Cardiac septum (tissue), 1 donor: ENCODE measurements around the gene CCDC122. TPM values are rescaled to one million over a fixed set of nuclear protein-coding genes. Genes with fewer than 3 reads are reported as not detected.

Source experiments
- DNase-seq: peaks from one replicate; pipeline ENCODE4 v3.0.0-alpha.2; 2020; ENCODE audit warnings: low spot score
- intact Hi-C: fragments of 100-400 bp; cut with DNase I; formaldehyde crosslinking; loops from one replicate; pipeline ENCODE4 v1.14.0; 2022
- long read RNA-seq: library from polyadenylated mRNA; unstranded; transcript quantifications from one replicate; pipeline ENCODE4 v2.0.0, GENCODE V29; 2021
- total RNA-seq: library from RNA; stranded (reverse); fragmentation: NEBNext Ultra II Directional; extraction: Animal tissue kit (Norgen Biotek cat#: 25700); gene quantifications from one replicate; pipeline ENCODE4 v1.2.1, GENCODE V29; 2021
- donor health status: DM: no; HTN: no; CAD: no.

CCDC122 gene
- 8.9 TPM for total RNA-seq
- long read RNA-seq, partial matches to known transcripts: 0 of 7 reads
- long read RNA-seq, other reads (novel, unspliced or antisense): 7 of 7 reads

DNA sequence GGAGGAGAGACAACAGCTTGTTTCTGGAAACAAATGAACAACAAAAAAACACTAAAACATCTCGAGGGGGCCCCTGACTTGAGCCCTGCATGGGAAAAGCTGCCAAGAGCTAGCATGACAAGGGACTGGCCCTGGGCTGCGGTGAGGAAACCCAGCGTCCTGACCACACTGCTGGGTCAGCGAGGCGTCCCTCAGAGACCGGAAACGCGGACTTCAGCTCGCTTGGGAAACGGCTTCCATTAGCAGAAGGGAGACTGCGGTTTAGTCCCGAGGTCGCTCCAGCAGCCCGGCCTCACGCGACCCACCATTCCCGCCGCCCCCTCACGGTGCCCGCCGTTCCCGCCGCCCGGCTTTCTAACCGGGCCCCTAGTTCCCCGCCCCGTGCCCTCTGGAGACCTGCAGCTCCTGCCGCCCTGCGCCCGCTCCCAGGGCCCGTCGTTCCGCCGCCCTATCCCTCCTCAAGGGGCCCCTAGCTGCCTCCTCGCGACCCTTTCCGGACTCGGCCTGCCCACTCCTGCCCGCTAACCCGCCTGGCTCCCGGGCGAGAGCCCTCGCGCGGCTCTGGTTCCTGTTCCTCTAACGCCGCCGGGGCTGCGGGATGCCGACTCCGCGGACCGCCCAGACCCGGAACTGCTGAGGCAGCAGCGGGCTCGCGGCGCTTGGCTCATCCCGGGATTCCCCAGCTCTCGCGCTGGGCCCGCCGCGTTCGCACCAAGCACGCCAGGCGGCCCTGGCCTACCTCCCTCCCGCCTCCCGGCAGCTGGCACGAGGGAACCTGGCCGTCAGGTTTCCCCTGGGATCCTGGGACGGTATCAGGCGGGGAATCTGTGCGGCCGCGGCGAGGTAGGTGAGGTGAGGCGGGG lies at the start of gene CCDC122:
CCDC122 (minus strand) TSS at position 849 of the 863 bp plus-strand sequence. CDS start 10,364 bp downstream, outside the sequence.
- intact Hi-C loops: loop anchor here (5.0 to 10.0 kb wide), 4 partner anchors 72 to 914 kb away; no protein-coding TSS in a partner anchor

DNA sequence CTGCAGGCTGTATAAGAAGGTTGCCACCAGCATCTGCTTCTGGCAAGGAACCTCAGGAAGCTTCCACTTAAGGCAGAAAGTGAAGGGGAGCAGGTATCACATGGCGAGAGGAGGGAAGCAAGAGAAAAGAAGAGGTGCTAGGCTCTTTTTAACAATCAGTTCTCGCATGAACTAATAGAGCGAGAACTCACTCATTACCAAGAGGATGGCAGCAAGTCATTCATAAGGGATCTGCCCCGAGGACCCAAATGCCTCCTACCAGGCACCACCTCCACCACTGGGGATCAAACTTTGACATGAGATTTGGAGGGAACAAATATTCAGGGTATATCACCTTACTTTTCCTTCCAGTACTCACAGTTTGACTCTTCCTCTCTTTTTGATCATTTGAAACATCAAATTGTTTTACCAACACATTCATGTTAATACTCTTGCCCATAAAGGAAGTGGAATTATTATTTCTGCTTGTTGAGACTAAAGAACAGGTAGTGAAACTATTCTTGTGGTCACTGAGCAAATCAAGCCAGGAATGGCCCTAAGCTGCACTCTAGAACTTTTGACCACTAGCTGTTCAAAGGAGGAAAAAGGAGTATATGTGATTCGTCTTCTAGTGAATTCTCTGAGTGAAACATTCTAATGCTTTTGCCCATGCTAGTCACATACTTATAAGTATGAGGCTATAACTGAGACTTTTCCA lies 45.2 kb upstream of the CCDC122 start:
- DNase-seq: no peak
- intact Hi-C loops: no loop called here

More for the DNA sequence above, at the start of gene CCDC122:
- DNase-seq: peak; percentile 93

DNA sequence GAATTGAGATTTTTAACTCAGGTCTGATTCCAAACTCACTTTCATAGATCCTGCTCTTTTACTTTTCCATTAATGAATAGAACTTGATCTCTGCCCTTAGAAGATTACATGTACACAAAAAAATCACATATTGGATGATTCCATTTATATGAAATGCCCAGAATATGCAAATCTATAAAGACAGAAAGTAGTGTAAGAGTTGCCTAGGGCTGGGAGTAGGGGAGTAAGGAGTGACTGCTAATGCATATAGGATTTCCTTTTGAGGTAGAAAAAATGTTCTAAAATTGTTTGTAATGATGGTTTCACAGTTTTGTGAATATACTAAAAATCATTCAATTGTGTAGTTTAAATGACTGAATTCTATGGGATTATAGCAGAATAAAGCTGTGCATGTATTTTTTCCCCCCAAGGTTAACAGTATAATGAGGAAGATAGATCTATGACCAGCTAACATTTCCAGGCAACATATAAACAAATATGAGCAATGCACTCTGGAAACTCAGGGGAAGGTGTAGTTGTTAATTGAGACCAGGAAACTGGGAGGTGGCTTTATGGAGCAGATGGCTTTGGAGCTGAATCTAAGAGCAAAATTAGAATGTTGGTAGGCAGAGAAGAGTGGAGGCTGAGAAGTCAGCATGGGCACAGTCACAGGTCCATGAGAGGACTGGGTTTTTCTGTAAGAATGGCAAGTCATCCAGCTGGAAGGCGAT lies 41.6 kb upstream of the CCDC122 start:
- intact Hi-C loops: no loop called here
- no peak for DNase-seq

DNA sequence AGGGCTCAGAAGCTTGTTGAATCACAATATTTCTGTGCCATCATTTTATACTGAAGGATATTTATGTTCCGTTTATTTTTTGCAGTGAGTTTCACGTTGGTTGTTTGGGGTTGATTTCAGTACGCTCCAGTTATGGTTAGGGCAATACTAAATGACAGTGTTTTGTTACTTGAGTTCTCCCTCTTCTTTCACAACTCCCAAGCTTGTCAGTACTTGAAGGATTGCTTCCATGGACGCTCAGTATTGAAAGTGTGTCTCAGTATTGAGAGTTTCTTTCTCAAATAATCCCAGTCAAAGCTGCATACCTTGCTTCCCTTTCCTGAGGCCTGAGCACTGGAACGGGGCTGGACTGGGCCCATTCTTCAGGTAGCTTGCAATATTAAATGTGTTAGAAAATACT lies 39.1 kb upstream of the CCDC122 start:
- intact Hi-C loops: loop anchor here (10.0 kb wide), 1 partner anchor 276 kb away; no protein-coding TSS in a partner anchor
- no peak for DNase-seq

DNA sequence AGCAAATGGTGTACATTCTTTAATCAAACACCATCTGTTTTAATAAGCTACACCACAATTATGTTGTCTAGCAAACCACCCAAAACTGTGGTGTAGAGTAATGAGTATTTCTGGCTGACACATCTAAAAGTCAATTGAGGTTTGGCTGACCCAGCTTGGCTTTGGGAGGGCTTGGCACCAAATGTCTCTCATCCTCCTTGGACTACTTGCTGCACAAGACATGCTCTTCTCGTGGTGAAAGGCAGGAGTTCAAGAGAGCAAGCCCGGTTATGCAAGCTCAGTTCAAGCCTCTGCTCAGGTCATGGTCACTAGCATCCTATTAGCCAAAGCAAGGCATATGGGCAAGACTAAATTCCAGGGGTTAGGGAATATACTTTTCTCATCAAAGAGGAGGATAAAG lies 37.3 kb upstream of the CCDC122 start:
- intact Hi-C loops: loop anchor here (10.0 kb wide), 1 partner anchor 278 kb away; no protein-coding TSS in a partner anchor
- DNase-seq: no peak

DNA sequence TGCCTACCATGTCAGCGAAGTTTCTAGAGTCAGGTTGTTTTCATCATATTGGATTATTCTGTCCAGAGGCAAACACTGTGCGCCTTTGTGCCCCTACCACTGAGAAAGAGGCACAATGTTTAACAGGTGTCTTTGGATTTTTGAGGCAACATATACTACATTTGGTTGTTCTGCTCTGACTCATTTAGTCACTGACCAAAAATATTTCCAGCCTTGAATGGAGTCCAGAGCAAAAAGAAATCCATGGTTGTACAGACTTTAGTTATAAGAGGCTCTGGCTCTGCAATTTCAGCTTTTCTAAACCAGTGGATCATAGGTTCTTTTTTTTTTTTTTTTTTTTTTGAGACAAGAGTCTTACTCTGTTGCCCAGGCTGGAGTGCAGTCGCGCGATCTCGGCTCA lies 35.9 kb upstream of the CCDC122 start:
- intact Hi-C loops: loop anchor here (10.0 kb wide), 1 partner anchor 279 kb away; no protein-coding TSS in a partner anchor
- no peak for DNase-seq

DNA sequence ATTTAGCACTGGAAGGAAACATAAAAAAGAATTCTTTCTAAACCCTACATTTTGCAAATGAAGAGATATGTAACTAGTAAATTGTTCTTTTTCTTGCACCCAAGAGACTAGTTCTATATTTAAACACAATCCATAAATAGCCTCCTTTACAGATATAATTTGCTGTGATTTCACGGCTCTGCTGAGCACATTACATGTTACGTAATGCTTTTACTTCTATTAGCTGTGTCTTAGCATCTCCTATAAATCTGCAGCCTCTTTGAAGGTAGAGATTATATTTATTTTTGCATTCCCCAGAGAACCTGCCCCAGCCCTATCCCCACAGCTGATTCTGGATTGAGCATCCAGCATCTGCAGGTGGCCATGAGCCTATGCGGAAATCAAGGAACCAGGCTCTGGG lies 32.3 kb upstream of the CCDC122 start:
- no peak for DNase-seq
- intact Hi-C loops: loop anchor here (10.0 kb wide), 1 partner anchor 283 kb away; no protein-coding TSS in a partner anchor

DNA sequence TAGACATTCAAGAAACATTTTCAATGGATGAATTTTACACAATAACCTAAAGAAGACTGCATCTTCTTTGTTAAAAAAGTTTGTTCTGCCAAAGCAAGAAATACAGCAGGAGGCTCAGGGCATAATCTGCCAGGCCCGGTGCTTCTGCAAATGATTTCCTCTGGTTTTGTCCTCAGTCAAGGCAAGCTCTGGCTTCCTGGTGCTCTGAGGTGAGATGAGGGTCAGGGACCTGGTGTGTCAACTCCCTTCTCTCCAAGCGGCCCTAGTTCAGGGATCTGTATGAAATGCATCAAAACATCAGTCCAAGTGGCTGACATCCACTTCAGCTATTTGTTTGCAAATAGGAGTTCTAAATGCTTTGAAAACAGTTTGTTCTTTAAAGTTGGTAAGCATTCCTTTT lies 31.7 kb upstream of the CCDC122 start:
- intact Hi-C loops: loop anchor here (10.0 kb wide), 1 partner anchor 284 kb away; no protein-coding TSS in a partner anchor
- no peak for DNase-seq

DNA sequence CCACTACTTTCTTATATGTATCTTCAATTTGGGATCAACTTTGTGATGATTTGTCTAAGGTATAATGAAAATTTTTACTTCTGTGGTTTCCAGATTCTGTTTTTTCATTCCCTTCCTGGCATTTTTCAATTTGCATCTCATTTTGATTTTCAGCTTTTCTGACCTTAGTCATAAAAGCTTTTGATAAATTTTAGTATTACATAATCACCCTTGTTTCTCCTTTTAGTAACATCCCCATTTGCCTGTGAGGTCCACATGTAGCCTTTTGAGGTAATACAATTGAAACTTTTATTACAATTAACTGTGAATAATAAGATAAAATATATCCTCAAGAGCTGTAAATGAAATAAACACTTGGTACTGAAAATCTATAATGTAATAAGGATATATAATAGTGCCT lies 31.3 kb upstream of the CCDC122 start:
- intact Hi-C loops: loop anchor here (10.0 kb wide), 1 partner anchor 284 kb away; no protein-coding TSS in a partner anchor
- DNase-seq: no peak

DNA sequence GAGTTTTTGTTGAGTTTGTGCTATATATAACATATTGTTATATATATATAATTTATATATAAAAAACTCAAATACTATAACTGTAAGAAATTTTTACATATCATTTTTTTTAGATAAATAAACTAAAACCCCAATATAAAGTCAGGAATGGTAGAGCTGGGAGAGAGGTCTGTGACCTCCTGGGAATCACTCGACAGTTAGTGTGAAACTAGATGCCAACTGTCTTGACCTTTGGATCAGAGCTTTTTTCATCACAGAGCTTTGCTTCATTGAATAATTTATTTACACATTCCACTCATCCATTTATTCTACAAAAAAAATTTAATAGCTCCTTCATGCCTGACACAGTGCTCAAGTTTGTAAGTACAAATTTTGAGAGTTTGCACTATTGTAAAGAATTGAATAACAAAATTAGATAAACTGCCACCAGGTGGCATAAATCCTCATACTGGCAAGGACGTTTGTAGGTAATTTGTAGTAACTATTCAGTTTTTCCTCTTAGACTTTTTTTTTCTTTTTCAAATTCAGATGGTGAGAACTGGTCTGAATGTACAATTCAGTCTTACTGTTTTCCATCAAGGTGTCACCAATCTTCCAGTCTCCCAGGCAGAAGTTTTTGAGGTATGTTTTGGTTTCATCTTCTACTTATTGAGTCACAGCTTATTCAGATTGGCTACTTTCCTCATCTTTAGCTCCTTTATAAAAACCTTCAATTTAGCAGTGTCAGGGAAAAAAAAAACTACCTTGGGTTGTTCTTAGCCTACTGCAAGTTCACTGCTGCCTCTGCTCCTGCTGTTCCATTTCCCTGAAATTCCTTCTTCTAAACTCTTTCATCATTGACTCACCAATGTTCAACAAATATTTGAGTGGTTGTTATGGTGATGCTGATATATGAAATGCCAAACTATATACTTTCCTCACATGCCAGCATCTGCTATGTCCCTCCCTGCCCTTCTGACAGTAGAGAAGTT lies 28.9 kb upstream of the CCDC122 start:
- DNase-seq: no peak
- intact Hi-C loops: loop anchor here (5.0 to 10.0 kb wide), 3 partner anchors 139 to 564 kb away; no protein-coding TSS in a partner anchor

DNA sequence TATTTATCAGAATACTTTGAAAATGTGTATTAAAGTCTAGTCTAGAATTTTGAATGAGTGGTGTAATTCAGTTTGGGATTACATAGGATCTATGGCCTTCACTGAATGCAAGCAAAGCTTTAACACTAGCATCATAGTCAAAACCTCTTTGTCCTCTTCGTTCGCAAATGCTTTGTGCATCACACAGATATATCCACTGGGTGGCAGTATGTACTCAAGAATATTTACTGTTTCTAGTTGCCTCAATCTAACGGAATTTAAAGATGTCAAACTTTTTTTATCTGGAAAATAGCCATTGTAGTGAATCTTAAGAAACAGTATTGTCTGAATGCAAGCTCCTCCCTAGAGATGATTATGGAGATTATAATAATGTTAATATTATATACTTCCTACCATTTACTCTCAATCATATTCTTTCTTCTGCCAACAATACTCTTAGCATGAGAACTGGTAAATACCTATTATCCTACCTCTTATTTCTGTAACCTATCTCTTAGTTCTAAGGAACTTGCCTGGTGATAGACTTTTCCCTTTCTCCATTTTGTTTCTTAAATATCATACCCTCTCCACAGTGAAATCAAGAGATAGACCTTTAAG lies 26.0 kb upstream of the CCDC122 start:
- intact Hi-C loops: loop anchor here (2.0 to 10.0 kb wide), 4 partner anchors 142 to 567 kb away; no protein-coding TSS in a partner anchor
- DNase-seq: no peak

DNA sequence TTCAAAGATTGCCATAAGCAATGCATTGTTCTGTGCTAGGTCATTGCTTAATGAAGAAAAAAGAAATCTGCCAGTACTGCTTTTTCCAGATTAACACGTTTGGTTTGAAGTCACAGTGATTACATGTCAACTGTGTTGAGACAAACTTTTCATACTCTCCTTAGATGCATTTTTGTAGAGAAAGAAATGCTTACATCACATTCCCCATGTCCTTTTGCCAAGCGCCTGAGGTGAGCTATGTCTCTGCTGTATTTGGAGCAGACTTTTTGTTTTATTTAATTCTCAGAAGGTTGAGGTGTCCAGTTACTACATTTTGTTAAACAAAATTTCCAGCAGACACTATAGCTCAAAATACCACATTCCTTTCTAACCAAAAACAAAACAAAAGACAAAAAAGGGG lies 16.4 kb upstream of the CCDC122 start:
- DNase-seq: no peak
- intact Hi-C loops: no loop called here

DNA sequence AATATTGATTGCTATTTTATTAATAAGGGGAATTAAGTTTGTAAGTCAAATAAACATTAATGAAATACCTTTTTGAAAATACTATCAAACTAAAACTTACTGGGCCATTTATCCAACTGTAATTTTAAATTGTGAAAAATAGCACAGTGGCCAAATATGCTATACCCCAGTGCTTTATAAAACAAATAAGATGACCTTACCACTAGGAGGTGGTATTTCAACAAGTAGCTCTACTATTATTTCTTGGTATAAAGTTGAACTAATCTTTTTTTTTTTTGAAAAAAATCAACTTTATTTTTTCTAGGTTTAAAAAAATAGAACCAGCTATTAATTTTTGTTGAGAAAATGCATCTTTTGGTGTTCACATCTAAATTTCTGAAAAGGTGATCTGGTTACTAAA lies 14.9 kb upstream of the CCDC122 start:
- no peak for DNase-seq
- intact Hi-C loops: no loop called here

DNA sequence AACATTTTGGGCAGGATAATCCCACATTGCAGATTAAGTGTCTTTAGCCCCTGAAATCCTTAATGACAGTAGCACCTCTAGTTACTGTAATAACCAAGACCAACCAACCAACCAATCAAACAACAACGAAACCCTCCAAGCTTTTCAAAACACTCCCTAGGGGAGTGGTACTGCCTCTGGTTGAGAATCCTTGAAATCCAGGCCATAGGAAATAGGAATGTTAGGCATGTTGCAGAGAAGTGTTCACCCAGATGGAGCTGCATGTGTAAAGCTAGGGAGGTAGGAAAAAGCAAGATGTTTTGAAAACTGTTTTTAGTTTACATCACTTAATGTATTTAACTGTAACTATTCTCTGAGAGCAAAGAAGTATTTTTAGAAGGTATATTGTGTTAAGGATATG lies 4.7 kb upstream of the CCDC122 start:
- no peak for DNase-seq
- intact Hi-C loops: no loop called here

DNA sequence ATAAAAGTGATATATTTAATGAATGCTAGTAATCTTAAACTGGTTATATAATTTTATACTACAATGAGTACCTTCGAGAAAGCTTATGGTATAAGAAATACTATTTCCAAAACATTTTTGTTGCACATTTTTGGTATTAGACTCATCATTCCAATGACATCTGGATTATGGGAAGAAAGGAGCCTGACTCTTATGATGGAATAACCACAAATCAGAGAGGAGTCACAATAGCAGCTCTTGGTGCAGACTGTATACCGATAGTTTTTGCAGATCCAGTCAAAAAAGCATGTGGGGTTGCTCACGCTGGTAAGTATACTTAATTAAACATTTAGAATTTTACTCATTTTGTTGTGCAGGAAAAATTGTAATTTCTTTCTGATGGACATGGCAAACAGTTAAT lies 4.1 kb upstream of the CCDC122 start:
- DNase-seq: no peak
- intact Hi-C loops: no loop called here

DNA sequence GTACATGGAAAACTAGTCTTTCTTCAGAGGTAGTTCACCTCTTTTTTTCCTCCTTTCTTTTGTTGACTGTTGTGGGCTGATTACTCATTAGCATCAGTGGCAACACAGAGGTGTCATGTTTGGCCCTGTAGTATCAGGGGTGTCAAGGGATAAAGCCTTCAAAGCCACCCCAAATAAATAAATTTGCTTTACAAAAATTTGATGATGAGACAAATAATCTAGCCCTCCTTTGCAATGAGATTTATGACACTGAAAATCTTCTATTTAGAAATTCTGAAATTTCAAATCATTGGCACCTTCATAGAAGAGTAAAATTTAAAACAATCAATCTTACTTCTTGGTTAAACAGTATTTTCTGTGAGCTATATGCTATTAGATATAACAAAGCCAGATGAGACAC lies 2.0 kb upstream of the CCDC122 start:
- intact Hi-C loops: no loop called here
- no peak for DNase-seq

DNA sequence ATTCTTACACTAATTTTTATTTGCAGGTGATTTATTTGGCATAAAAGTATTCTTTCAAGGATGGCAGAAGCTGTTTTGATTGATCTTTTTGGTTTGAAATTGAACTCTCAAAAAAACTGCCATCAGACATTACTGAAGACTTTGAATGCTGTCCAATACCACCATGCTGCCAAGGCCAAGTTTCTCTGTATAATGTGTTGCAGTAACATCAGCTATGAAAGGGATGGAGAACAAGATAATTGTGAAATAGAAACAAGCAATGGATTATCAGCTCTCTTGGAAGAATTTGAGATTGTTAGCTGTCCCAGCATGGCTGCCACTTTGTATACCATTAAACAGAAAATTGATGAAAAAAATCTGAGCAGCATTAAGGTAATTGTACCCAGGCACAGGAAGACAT lies 1.4 kb upstream of the CCDC122 start:
- intact Hi-C loops: no loop called here
- no peak for DNase-seq

DNA sequence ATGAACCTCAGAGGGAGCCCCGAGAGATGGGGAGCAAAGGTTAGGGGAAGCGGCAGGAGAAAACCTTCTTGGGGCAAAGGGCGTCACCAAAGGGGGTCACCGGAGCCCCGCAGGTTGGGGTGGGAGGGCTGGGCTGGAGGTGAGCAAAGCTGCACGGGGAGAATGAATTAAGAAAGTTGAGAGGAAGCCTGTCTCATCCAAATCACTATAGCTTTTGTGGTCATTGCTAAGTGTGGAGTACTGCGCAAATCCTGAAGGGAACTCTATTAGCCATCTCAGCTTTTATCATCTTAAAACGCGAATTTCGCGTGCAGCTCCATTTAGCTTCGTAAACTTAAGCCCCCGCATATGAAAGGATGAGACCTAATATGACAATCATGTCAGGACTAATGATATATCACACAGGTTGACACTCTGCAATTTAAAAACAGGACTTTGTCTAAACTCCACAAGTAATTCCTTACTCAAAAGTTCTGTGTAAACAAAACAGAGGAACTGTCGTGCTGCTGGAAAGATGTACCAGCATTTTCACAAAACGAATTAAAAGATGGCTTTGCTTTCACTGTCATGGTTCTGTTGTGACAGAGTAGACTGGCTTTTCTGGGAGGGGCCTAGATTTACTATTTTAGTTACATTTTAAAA lies 795 bp upstream of the CCDC122 start:
- intact Hi-C loops: no loop called here

More for the DNA sequence above, 795 bp upstream of the CCDC122 start:
- DNase-seq: no peak
